Measurements from ENCODE around the gene CDK5RAP1.

The CDK5RAP1 gene

DNA sequence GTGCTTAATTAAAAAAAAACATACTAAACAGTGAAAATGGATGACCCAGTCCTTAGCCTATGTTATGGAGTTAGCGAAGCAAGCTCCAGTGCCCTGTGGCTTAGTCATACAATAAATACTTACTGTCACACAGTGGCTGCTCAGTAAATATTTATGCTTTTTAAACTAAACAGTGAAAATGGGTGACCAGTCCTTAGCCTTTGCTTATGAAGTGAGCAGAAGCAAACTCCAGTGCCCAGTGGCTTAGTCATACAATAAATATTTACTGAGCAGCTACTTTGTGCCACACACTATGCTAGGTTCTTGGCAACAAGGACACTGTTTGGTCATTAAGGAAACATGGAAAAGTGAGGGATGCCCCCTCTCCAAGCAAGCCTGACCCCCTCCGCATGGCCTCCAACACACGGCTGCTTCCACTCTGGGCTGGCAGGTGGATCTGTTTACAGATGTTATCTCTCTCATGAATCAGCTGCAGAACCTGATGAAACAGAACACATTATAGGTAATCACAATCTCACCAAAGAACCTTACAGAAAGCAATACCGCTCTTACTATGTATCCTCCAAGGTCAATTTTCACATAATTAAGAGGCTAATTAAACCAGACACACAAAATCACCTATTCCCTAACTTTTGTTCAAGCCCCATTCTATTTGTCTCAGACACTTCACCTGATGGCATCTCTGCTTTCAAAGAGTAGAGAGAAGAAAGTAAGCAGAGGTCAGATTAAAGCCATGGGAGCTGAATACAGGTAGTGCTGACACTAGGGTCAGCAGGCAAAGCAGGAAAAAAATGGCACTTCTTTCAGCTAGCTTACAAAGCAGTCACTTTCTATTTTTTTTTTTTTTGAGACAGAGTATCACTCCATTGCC, 27.3 kb downstream of the CDK5RAP1 start:
- DNase-seq: no peak

DNA sequence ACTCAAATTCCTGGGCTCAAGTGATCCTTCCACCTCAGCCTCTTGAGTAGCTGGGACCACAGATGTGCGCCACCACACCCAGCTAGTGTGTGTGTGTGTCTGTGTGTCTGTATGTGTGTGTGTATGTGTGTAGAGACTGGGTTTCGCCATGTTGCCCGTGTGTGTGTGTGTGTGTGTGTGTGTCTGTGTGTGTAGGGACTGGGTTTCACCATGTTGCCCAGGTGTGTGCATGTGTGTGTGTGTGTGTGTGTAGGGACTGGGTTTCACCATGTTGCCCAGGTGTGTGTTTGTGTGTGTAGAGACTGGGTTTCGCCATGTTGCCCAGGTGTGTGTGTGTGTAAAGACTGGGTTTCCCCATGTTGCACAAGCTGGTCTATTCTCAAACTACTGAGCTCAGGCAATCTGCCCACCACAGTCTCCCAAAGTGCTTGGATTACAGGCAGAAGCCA, 28.3 kb downstream of the CDK5RAP1 start:
- no peak for DNase-seq

DNA sequence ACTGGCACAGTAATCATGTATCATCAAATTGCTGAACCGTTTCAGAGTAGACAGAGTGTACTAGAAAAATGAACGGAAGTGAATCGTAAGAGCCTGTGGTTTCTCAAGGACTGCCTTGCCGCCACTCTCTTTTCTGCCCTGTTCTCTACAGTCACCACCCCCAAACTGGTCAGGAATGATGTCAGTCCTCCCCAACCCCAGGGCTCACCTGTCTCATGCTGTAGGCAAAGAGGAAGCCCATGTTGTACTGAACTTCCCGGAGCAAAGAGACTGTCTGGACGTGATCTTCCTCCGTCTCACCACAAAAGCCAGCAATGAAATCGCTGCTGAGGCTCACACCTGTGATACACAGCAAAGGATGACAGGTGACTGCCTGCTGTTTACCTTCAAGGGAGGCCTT, 31.0 kb downstream of the CDK5RAP1 start:
- no peak for DNase-seq

DNA sequence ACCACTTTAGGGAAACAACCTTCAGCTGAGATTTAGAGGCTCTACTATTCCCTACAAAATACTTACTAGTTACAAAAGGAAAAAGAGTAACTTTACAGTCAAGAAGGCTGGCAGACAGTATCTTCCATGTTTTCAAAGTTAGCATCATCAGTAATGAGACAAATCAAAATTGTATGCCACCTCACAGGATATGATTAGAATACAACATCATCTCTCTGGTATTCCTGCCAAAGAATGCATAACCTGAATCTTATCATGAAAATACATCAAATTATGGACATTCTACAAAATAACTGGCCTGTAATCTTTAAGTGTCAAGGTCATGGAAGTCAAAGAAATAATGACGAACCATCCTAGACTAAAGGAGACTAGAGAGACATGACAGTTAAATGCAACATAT, 38.4 kb downstream of the CDK5RAP1 start:
- no peak for DNase-seq

DNA sequence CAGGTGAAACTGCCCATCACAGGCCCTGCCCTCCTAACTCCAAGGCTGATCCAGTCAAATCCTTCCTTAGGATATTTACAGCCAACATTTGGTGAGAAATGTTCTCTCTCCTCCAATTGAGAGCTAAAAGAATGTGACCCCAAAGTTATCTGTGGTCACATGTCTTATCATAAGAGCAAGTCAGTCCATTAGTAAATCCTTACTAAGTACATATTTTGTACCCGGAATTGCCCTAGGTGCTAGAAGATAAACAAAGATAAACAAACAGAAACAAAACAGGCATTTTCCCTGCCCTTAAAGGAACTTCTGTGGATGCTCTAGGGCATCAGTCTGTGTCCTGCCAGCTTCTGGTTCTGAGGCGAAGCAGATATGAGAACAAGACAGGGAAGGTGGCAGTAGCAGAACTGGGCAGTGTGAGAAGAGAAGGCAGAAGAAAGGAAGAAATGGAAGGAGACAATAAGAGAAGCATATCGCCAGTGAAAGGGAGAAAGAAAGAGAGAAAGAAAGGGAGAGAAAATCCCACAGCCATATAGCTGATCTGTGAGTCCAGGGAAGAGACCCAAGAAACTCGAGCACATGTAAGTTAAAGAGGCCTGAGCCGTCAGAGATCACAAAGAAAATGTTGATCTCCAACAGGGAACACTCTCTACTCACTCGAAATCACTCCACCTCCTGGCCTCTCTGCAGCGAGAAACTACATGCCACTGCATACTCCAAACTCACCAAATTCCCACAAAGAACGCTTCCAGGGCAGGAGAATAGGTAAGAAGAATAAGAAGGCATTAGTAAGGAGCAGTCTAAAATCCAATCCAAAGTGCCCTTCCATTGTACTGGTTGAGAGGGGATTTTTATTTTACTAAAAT, 41.7 kb downstream of the CDK5RAP1 start:
- DNase-seq: no peak

DNA sequence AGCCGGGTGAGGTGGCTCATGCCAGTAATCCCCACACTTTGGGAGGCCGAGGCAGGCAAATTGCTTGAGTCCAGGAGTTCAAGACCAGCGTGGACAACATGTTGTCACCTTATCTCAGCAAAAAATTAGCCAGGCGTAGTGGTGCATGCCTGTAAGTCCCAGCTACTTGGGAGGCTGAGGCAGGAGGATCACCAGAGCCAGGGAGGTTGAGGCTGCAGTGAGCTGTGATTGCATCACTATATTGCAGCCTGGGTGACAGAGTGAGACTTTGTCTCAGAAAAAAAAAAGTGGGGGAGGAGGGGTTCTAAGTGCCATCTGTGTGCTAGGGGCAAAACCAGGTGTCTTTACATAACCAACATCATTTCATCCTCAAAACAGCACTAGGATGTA, 48.3 kb downstream of the CDK5RAP1 start:
- DNase-seq: no peak

DNA sequence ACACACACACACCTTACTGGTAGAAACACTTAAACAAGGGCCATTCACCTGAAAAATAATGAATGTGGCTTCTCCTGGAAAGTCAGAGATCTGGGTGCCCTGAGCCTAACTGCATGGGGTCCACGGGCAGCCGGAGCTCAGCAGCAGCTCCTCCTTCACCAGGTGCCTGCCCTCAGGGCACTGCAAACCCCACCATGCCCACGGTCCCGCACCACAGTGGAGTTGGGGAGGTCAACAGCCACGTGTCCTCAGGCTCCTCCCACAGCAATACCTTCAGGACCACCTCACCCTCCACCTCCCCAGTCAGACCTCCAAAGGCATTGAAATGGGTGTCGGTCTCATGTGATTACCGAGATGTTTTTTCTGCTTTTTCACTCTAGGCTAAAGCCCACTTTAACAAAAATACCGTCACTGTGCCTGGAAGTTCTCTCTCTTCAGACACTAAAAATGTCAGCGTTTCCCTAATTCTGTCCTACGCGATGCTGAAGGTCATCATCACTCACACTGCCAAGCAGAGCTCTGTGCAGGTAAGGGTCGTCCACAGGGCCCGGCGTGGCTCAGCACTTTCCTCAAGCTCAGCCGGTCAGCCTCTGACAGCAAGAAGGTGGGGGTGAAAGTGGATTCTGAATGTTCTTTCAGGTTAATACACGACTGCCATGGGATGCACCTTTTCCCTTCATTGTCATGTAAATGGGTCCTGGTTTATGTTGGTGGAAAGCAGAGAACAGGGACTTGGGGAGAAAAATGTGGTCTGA, 48.9 kb downstream of the CDK5RAP1 start:
- no peak for DNase-seq

DNA sequence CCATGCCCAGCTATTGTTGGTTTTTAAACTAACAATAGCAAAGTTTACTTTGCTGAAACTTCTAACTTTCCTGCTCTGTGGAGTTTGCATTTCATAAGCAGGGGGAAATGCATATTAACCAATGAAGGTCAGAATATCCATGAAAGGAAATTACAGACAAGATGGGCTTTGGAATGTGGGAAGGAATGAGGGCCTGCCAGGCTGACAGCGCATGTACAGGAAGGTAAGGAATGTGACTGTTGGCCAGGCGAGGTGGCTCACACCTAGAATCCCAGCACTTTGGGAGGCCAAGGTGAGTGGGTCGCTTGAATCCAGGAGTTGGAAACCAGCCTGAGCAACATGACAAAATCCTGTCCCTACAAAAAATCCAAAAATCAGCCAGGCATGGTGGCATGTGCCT, 49.6 kb downstream of the CDK5RAP1 start:
- no peak for DNase-seq

DNA sequence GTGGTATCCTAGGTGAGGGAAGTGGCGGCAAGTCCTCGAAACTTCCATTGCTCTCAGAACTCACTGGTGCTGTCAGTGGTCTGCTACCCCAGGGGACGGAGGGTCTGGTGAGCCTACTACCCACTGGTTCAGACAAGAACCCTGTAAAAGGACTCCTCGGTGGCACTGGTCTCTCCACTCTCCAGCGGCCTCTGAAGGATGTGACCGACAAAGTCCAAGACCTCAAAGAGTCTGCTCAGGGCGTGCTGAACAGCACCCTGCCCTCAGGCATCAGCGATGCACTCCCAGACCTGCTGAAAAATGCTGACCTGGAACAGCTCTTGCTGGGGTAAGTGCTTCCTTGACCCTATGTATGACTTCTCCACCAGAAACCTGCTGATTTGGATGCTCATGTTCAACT, 51.8 kb downstream of the CDK5RAP1 start:
- no peak for DNase-seq

DNA sequence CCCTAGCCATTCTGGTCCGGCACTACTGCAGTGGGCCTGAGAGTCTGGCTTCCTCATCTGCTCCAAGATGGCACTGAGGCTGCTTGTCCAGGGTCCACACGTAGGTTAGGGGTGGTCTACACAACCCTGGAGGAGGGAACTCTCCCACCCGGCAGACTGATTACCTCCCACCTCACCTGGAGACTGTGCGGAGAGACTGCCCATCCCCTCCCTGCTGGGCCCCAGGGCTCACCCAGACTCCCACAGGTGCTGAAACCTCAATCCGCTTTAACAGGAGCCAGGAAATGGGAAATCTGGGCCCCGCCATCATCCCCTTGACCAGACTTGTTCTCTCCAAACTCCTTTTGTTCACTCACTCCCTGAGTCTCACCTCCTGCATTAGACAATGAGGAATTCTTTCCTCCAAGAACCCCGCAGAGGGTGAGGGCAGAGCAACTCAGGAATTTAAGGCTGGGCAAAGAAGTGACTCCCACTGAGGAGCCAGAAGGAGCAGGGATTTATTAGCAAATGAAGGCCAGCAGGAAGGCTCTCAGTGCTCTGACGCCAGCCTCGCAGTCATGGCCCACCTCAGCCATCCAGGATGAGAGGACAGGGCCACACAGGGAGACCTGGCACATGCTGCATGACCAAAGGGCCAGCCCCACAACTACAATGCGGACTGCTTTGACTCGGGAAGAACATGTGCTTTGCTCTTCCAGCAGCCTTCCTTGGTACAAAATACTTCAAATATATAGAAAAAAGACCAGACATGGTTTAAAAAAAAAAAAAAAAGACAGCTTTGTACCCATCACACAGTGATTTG, 53.0 kb downstream of the CDK5RAP1 start:
- DNase-seq: no peak

DNA sequence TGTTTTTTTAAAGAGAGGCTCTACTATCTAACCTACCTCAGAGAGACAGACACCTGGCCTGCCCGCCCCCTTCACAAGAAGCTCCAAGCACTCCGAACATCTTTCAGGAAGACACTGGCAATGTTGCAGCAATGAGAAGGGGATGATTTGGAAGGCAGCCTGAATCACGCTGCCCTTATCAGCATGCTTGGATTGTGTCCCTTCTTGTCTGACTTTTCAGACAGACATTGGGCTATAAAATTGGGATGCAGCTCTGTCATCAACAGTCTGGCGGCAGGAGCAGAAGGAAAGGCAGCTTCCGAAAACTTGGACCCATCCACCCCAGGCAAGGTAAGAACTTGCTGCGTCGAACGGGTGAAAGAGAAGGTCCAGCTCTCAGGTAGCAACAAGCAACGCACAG, 56.0 kb downstream of the CDK5RAP1 start:
- no peak for DNase-seq

DNA sequence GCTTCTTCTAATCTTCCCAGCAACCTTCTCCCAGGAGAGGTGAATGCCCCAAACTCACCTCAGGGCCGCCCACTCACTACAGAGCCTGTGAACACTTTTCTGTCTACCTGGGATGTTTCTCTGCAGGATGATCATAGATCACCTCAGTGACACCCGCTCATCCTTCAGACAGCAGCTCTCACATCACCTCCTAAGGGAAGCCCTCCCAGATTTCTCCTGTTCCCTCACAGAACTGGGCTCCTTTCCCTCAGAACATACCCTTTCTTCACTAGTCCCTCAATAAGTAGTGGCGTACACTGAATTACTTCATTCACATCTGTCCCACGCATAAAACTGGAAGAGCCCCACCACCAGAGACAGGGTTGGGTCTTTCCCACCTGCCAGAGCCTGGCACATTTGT, 57.8 kb downstream of the CDK5RAP1 start:
- DNase-seq: no peak

DNA sequence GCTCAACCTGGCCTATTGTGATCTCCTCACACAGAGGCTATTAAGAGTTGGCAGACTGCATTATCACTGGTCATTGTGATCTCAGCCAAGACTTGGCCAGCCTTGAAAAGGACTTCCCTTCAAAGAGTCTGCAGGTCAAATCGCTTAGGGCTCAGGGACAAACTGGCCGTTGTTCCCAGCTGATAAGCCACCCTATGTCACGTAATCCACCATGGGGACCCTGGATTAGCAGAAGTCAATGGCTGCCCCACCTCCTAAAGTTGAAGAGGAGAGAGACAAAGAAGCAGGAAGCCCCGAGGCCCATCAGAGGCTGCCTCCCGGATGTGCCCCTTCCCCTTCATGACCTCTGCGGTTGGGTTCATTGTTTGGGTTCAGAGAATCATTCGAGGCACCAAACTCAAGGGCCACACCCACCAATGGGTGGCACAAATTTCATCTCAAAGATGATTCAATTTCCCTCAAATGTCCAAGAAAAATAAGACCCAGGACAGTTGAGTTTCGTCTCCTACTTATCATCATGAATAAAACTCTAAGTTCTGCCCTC, 61.7 kb downstream of the CDK5RAP1 start:
- no peak for DNase-seq

DNA sequence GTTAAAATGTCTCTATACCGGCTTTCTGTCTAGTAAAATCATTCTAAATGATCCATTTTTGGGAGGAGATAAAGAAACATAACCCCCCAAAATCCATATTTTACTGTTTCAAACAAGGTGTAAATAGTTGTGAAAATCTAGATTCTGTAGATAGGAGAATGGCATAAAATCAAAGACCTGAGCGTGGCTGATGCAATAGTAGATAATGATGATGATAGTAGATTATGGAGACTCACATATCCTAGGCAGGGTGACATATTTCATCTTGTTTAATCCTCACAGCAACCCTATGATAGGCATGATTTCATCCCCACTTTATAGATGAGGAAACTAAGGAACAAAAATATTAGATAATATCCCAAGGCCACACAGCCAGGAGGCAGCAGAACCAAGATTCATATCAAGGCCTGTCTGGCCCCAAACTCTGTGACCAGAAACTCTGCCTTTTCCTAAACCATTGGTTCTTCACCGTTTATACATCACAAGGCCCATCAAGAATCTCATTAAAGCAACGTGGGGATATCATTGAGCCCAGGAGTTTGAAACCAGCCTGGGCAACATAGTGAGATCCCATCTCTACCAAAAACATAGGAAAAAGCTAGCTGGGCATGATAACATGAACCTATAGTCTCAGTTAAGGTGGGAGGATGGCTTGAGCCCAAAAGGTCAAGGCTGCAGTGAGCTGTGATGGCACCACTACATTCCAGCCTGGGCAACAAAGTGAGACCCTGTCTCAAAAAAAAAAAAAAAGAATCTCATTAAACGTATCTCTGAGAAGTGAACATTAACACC, 62.7 kb downstream of the CDK5RAP1 start:
- no peak for DNase-seq

DNA sequence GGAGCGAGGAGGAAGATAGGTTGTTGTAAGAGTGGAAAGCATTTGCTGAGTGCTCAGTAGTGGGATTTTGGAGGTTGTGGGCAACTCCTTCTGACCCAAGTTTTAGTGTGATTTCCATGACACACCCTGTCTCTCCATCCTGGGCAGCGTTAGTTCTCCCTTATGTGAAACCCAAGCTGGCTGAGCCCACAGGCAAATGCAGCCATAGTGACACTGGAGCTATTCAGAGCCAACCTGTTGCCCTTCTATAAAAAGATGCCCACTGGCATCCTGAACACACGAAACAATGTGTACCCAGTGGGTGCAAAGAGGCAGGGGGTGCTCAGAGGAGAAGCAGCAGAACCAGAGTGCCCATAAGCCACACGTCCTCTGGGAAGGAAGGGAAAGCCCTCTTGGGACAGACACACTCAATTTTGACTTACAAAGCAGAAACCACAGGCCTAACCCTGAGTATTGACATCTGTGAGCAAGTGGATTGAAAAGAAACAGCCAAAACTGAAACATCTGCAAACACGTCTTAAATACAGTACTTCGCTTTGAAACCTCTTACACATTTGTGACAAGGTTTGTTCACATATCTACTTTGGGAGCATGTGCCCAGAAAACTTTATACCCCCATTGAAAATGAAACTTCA, 63.7 kb downstream of the CDK5RAP1 start:
- DNase-seq: no peak

DNA sequence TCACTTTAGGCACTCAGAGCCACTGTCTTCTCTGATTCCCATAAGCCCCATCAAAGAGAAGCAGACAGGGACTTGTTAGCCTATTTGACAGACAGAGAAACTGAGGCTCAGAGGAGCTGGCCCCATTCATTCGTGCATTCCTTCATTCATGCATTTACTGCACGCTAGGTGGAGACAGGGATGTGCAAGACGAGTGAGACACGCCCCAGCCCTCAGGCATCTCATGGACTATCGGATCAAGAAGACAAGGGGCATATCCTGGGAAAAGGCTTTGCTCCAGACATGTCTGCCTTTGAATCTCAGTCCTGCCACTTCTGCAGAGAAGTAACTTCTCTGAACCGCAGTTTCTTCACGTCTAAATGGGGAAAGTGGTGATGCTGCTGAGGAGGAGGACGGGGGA, 64.2 kb downstream of the CDK5RAP1 start:
- DNase-seq: no peak

DNA sequence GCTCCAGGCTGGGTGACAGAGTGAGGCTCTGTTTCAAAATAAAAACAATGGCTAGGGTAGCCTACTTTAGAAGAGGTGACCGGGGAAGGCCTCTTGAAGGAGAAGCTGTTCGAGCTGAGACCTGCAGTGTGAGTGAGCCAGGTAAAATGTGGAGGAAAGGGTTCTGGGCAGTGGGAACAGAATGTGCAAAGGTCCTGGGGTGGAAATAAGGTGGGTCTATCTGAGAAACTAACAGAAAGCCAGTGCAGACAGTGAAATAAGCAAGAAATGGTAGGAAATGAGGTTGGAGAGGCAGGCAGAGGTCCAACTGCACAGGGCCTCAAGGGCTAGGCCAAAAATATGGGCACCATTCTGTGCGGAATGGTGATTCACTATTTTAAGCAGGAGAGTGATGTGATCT, 64.9 kb downstream of the CDK5RAP1 start:
- DNase-seq: no peak

DNA sequence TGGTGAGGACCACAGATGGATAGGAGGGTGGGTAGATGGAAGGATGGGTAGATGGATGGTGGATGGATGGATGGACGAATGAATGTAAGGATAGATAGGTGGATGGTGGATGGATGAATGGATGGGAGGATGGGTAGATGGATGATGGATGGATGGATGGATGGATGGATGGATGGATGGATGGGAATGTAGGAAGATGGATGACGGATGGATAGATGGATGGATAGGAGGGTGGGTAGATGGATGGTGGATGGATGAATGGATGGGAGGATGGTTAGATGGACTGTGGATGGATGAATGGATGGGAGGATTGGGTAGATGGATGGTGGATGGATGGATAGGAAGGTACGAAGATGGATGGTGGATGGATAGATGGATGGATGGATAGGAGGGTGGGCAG, 67.2 kb downstream of the CDK5RAP1 start:
- no peak for DNase-seq

DNA sequence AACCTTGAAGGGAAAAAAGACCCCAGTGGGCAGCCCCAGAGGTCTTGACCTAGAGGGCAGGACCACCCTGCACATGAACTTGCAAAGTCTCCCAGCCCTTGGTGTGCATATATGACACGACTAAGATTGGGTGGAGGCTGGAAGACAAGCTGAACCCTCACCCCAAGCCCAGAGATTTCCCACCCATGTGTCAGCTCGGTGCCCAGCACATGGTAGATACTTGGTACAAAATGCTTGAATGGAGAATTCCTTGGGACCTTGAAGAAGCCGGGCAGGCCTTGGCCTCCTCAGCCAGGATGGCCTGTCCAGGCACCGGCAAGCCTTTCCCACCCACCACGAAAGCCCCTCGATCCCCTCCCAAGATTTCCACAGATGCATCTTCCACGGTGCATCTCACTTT, 67.7 kb downstream of the CDK5RAP1 start:
- DNase-seq: no peak

DNA sequence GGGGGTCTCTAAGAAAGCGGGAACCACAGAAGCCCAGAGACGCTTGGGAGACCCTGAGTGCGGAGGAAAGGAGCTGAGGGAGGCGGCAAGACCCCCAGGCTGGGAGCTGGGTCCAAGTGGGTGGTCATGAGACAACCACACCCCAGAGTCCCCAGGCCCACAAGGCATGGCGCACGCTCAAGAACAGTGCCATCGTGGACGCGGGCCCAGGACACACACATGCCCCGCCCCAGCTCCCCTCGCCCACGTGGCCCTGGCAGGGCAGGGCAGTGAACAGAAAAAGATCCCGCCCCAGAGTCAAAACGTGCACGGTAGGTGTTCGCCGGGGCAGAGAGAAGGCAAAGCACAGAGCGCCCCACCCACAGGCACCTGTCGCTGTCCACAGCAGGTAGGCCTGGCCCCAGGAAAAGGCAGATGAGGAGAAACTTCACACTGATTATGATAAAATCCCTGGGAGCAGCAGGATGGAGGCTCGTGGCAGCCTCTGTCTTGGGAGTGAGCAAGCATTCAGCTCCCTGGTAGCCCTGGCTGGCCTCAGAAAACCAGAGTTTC, 68.3 kb downstream of the CDK5RAP1 start:
- no peak for DNase-seq

All from activated naive CD4-positive, alpha-beta T cell treated with anti-CD3 and anti-CD28 coated beads, Interleukin-2, amount 50 U/mL, for 16 hours (primary cell).